DMS153 (cell line): ENCODE data around the gene C14orf132.

Experiments
- DNase-seq: peaks from one replicate; lab custom pipeline; 2025; lab: John Stamatoyannopoulos, UW

C14orf132 gene

DNA sequence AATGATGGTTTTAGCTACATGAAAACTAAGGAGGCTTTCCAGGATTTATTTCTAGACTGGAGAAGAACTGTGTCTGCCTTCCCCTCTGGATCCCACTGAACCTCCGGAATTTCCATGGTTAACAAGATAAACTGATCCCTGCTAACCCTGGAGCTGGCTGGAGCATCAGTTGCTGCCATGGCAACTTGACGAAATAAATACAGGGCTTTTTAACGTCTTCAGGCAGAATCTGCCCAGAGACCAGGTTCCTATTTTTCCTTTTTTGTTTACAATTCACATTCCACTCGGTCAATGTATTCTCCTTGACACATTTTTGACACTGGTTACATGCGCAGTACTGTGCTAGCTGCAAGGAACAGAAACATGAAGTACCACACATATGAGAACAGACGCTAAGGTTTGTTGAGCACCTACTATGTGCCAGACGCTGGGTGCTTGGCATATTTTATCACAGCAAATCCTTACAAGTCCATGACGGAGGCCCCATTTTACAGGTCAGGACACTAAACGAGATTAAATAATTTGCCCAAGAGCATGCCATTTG is 1.7 kb downstream of the C14orf132 start:
- DNase-seq, result no peak

DNA sequence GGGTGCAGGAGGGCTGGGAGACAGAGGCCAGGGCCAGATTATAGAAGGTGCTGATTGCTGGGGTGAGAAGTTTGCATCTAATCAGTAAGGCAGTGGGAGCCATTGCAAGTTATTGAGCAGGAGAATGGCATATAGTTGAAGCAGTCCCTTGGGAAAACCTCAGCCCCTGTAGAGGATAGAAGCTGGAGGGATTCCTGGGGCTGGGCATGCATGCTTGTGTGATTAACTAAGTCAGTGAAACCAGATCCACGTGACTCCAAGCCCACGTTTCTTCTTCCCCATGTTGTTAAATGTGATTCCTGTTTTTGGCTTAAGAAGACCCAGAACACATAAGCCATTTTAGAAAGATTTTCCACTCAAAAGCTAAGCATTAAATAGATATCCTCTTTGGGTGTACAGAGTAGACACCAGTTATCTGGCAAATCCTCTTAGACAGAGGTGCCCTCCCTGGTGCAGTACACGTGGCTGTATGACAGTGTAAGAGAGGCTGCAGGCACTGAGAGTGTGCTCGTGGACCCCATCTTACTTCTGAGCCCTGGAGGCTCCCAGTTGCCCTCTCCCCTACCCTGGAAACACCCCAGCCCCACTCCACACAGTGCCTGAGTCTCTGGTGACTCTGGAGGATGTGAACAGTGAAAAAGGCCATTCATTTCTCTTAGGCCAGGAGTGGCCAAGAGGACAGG is 3.2 kb downstream of the C14orf132 start:
- DNase-seq, result no peak

DNA sequence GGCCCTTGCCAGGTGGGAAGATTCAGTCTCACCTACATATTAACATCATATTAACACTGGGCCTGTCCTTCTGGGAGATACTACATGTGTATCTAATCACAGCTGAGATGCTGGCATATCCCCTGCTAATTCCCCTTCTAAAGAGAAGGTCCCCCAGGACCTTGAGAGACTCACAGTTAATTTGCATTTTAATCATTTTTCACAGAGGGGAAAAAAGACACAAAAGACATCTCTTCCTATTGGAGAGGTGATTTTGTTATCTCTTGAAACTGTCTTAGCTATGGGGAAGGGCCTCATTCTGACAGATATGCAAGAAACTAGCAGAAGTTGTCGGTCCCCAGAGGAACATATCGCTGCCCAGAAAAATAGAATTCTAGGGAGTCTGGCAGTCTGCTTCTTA is 7.5 kb downstream of the C14orf132 start:
- DNase-seq, result no peak

DNA sequence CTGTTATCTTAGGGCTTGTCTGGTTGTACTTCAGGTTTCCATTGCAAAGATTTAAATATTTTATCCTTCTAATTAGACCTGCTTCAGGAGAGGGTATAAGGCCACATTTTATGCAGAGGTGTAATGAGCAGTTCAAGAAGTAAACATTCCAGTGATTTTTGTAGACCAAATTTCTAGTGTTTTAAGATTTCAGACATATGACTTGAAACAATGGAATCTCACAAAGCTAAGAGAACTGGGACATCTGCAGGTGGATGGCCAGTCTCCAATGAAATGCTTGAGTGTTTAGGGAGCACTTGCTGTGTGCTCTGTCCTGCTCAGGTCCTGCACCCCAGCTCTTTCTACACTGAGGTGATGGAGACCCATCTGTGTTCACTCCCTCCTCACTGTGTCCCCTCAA is 7.9 kb downstream of the C14orf132 start:
- DNase-seq, result no peak

DNA sequence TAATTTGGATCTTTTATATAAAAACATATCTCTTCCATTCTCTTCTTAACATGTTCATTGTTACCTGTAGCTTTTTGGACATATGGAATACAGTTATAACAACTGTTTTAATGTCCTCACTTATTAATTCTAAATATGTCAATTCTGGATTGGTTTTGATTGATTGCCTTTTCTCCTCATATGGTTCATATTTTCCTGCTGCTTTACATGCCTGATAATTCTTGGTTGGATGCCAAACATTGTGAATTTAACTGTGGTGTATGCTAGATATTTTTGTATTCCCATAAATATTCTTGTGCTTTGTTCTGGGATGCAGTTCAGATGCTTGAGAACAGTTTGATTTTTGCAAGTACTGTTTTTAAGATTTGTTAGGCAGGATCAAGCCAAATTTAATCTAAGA is 10.8 kb downstream of the C14orf132 start:
- no peak for DNase-seq

DNA sequence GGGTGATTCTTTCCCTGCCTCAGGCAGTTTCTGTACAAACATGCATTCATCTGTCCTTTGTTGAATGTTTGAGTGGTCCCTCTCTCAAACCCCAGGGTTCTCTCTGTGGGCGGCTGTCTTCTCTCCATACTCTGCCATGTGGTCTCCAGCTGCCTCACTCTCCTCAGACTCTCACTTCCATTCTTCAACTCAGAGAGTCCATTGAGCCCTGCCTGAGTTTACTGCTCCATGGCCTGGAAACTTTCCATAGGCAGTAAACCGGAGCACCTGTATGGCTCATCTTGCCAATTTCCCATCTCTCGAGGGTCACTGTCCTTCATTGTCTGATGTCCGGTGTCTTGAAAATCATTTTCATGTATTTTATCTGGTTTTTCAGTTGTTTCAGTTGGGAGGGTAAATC is 11.3 kb downstream of the C14orf132 start:
- no peak for DNase-seq

DNA sequence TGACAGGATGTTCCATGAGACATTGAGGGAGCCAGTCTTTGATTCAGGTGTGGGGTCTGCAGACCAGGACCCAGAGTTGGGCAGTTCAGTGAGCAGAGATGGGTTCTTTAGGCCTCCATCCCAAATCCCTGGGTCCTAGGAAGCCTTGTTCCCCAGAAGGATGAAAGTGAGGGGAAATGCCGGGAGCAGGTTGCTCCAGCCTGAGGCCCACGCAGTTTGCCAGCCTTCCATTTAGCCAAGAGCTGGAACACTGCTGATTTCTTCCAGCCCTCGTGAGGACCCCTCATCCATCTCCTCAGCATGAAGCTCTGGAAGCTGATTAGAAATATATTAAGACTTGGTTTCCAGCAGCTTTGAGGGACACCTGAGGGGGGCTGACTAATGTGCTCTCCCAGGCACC is 12.1 kb downstream of the C14orf132 start:
- DNase-seq, result no peak

DNA sequence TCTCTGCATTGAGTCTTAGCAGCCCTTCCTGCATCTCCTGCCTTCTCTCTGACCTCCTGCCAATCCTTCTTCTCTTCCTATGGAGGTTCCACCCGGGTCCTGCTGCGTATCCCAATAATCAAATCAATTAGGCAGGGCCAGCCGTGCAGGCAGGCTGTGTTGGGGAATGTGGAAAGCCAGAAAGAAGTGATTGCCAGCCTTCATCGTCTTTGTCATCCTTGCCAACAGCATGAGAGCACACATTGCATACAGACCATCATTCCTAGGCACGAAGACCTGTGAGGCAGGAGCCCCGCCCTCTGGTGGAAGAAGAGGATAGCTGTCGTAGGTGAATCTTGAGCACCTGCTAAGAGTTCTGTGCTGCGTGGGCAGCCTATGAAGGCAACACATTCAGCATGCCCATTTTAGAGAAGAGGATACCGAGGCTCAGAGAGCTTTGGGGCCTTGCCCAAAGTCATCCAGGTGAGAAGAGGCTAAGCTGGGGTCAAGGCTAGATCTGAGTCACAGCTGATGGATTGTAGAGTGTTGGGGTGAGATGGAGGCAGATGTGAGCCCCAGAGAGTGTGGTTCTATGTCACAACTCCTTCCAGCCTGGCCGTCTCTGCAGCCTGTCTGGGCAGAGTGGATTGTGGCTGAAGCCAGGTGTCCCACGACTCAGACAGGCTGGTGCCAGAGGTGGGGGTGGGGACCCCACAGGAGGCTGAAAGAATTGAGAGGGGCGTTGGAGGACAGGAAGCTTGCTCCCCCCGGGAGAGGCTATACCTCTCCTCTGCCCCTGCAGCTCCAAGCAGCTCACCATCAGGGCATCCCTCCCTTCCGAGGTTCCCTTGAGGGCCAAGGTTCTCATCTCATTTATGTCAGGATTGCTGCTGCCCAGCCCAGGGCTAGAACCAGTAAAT is 12.7 kb downstream of the C14orf132 start:
- DNase-seq, result no peak

DNA sequence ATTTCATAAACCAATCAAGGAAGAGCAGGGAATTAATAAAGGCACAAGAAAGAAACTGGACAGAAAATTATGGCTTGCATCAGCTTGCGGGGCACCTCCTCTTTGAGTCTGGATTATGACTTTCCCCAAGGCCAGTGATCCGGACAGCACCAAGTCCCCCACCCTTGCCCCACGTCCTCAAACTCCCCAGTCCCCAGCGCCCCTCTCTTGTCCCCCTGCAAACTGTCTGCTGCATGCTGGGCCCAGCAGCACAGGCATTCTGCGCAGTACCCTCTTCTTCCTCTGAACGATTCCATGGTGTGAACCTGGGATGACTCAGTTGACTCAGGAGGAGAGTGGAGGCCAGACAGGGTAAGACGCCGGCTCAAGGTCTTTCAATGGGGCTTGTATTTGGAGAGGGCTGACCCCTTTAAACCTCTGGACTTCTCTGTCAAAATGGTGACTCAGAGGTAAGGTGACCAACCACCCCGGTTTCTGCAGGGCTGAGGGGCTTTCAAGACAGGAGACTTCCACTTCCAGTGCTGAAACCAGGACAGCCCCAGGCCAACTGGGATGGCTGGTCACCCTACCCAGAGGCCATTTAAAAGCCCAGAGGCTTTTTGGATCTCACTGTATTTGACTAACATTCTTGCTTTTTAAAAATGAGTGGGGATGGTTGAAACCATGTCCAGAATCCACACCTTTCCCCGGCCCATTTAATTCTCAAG is 13.5 kb downstream of the C14orf132 start:
- DNase-seq, result no peak

DNA sequence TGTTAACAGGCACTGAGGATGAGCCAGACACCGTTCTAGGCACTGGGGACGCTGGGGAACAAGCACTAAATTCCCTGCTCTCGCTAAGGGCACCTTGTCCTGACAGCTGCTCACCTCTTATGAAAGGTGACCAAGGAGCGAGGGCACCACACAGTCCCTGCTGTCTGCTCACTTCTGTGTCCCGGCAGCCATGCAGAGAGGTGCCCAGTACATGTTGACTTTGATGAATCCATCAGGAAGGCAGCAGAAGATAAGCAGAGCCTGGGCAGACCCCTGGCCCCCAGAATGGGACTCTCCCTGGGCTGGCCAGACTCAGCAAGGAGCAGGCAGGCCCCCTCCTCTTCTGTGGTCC is 14.1 kb downstream of the C14orf132 start:
- no peak for DNase-seq

DNA sequence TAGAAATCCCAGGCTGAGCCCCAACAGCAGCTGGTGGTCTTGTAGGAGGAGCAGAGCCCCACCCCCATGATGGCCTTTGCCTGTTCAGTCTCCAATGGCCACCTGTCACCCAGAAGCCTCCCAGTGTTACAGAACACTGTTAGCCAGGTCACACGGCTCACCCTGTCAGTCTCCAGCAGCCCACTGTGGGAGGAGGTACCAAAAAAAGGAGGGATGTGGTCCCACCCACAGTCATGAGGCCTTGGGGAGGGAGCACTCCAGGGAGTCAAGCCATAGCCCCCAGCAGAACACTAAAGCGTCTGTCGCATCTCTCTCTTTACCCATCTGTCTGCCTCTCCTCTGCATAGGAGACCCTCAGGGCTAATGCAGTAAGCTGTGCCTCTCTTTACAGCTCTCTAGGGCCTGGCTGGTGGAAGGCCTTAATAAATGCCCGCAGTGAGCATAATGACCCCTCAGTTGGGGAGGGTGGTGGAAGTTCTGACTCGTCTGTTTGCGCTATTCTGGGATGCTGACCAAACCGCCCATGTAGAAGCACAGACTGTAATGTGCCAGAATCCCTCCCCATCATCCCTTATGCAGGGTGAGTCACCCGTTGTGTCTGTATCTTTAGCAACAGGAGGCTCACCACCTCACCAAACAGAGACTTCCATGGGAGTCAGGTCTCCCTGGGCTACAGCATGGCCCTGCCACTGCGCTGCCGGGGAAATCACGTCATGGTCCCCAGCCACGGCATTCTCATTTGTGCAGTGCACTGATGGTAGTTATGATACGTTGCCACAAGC is 14.6 kb downstream of the C14orf132 start:
- no peak for DNase-seq

DNA sequence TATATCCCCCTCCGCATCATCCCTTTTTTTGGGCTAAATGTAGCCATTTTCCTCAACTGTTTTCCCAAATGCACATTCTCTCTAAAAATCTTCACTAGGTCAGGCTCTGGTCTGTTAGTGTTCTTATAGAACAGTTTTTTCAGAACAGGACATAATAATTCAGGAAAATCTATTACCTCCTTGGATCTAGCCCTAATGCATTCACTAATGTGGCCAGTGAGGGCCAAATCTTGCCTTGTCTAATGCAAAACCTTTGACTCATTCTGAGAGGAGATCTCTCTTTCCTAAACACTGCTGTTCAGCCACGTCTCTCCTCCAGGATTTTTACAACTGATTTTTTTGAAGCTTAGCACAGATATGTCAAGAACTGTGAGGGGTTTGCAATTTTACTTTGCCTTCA is 15.5 kb downstream of the C14orf132 start:
- DNase-seq, result no peak

DNA sequence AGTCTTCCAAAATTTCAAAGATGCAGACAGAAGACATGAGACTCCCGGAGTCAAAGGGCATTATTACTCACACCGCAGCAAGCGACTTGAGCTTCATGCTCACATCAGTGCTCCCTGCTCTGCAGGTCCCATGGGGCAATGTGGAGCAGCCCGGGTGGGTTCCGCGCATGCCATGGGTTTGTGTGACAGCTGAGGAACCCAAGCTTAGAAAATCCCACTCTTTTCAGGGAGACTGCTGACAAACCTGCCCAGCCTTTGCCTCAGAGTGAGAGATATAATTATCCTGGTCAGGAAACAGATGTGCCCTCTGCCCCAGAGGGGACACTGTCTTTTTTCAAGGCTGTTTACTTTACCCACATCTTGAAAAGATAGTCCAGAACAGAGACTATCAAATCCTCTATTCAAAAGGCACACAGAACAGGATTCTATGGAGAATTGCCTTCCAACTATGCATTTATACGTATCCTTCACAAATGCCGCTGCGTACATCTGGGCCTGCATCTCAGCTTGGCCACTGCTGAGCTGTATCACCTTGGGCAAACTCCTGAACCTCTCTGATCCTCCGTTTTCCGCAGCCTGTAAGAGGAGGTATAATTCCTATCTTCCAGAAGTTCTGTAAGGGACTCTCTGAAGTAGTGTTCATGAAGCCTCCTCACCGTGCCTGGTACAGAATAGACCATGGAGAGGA is 16.0 kb downstream of the C14orf132 start:
- no peak for DNase-seq

DNA sequence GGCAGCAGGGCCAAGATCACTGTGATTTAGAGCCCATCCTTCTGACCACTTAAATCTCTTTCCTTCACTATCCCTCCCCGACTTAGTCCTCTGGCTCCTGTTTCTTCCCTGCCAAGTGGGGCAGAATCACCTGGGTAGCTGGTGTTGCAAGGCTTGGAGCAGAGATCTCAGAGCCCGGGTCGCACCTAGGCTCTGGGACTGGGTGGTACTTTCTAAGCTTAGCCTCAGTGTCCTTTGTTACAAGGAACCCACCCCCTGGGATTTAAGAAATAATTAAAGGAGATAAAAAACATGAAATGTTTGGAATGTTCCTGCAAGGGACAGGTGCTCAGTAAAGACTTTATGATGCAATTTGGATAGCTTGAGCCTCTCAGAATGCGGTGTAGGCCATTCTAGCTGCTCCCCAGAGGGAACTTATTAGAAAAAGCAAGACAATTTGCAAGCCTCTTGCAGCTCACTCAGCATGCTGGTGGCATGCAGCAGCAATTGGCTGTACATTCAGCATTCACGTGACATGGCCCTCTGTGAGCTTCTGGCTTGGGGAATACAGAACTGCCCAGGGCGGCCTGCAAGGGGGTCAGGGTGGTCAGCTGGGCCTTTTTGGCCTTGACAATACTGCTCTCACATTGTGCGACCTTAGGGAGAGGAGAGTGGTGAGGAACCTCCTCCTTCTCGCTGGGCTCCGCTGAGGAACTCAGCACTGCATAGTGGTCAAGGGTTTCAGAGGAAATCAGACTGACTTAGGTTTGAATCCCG is 16.8 kb downstream of the C14orf132 start:
- no peak for DNase-seq

DNA sequence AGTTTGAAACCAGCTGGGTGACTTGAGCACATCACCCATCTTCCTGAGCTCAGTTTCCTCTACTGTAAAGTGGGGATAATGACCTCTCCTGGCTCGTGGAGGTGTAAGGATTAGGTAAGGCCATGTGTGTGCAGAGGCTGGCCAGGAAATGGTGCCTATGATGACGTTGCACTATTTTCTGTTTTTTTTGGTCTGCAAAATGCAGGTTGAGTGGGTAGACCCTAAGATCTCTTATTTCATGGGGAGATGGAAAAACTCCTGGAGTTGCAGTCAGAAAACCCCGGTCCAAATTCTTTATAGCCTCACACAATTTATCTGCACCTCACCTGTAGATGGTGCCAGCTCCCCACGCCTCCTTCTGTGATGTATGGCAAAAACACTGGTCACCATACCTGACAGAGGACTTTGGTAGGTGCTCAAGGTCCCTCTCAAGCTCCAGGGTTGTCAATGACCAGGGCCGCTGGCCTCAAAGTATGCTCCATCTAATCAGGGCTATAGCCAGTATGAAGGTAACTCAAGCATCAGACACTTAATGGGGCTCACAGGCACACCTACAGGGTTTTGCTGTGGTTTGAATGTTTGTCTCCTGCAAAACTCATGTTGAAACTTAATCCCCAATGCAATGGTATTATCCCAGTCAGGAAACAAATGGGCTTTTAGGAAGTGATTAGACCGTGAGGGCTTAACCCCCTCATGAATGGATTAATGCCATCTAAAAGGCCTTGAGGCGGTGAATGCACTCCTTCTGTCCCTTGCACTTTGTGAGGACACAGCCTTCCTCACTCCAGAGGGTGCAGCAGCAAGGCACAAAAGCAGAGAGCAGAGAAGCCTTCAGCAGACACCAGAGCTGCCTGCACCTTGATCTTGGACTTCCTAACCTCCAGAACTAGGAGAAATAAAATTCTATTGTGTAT is 17.6 kb downstream of the C14orf132 start:
- DNase-seq, result peak; percentile 28

DNA sequence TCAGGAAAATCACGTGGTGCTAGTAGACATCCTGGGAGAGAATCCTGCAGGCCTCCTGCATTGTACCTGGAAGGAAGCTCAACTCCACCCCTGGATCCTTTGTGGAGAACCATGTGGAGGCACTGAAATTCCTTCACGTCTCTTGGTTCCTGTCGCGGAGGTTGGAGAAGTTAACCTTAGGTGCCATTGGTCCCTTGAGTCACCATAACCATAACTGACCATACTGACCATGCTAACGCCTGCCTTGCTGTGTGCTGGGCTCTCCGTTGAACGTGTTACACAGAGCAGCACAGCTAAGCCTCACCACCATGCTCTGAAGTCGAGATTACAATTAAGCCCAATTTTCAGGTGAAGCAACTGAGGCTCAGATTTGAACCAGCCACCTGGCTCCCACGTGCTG is 18.6 kb downstream of the C14orf132 start:
- DNase-seq, result no peak

DNA sequence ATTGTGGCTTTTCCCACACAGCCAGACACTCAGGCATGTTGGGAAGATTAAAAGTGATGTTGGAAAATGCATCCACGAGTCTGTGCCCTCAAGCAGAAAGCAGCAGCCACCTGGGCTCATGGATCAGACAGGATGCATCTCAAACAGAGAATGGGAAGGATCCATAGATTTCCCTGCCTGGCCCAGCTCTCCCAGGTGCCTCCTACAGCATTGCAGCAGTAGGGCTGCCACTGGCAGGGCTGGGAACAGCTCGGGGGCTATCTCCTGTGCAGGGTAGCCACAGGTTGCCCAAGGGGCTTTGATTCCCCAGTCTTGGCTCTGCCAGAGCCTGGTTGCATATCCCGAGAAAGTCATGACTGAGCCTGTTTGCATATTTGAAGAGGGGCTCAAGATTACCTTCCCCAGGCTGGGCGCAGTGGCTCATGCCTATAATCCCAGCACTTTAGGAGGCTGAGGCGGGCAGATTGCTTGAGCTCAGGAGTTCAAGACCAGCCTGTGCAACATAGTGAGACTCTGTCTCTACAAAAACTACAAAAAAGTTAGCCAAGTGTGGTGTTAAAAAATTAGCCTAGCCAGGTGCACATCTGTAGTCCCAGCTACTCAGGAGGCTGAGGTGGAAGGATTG is 19.5 kb downstream of the C14orf132 start:
- DNase-seq, result no peak

DNA sequence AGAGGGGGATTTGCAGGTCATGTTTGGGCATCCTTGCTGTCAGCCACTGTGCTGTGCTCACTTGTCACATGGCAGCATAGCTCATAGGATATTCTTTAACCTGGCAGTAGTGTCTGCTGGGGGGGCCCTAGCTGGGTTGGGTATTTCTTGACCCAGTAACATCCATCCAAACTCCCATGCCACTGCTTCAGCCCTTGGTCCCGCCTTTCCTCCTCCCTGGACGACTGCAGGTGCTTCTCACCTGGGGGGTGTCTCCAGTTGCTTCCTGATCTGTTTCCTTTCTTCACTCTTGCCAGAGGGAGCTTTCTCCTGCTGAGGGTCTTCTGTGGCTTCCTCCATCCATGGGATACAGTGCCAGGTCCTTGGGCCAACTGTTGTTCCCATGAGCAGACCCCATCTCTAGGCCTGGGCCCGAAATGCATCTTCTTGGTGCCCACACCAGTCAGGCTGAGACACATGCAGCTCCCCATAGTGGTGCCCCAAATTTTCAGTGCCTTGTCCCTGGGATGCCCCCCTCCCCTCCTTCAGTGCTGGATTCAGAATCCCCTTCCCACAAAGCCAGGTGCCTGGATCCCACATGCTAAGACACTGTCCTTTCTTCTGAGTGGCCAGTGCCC is 20.5 kb downstream of the C14orf132 start:
- no peak for DNase-seq
